Effector memory CD8-positive, alpha-beta T cell (primary cell): ENCODE measurements around the gene LRRTM3.

Source experiments
- ATAC-seq: fragments of 150-1000 bp; cut with Tn5 transposase; replicated peaks from 2 replicates; pipeline ENCODE4 v1.10.0; 2021; ENCODE audit warnings: mild to moderate bottlenecking, moderate library complexity
- DNase-seq, 3 experiments: peaks; one replicate each; pipeline ENCODE4 v3.0.0; 2021
- H3K27ac Mint-ChIP-seq, 2 donors: one replicate each; pipeline ENCODE4 v1.8.0; 2022; ENCODE audit warnings: mild to moderate bottlenecking in 2 of 2, mixed read lengths in 2 of 2, moderate library complexity in 2 of 2
- H3K27me3 Mint-ChIP-seq, 2 donors: one replicate each; pipeline ENCODE4 v1.8.0; 2022; ENCODE audit warnings: mixed read lengths in 2 of 2
- H3K36me3 Mint-ChIP-seq: one replicate; pipeline ENCODE4 v1.8.0; 2022; ENCODE audit warnings: mild to moderate bottlenecking, moderate library complexity, mixed read lengths; ENCODE audit not compliant: insufficient read depth
- H3K4me1 Mint-ChIP-seq, 2 donors: one replicate each; pipeline ENCODE4 v1.8.0; 2022; ENCODE audit warnings: low read depth in 2 of 2, mixed read lengths in 2 of 2
- H3K4me3 Mint-ChIP-seq, 2 donors: one replicate each; pipeline ENCODE4 v1.8.0; 2022; ENCODE audit warnings: mild to moderate bottlenecking in 2 of 2, mixed read lengths in 2 of 2, moderate library complexity in 2 of 2
- H3K9me3 Mint-ChIP-seq, 2 donors: one replicate each; pipeline ENCODE4 v1.8.0; 2022; ENCODE audit warnings: mixed read lengths in 2 of 2

LRRTM3 gene

GRCh38 chr10:67127441-67127840, 201.6 kb downstream of the LRRTM3 start:
- H3K4me1 Mint-ChIP-seq = no peaks in the 10 kb centered on the region
- no peak for ATAC-seq
- H3K9me3 Mint-ChIP-seq = no peaks in the 10 kb centered on the region
- no peak overlapping the region for H3K27ac Mint-ChIP-seq
- peaks cover 3% of the 10 kb centered on the region for H3K36me3 Mint-ChIP-seq
- no peak for DNase-seq
- no peaks in the 10 kb centered on the region for H3K27me3 Mint-ChIP-seq
- H3K4me3 Mint-ChIP-seq = no peak overlapping the region

- peaks cover 8 to 15% of the 10 kb centered on the region in 2 donors for H3K9me3 Mint-ChIP-seq
- H3K27me3 Mint-ChIP-seq = no peaks in the 10 kb centered on the region
- H3K4me1 Mint-ChIP-seq = no peaks in the 10 kb centered on the region
- H3K4me3 Mint-ChIP-seq = no peak overlapping the region
- no peak for ATAC-seq
- no peaks in the 10 kb centered on the region for H3K36me3 Mint-ChIP-seq
- H3K27ac Mint-ChIP-seq = no peak overlapping the region
- DNase-seq = no peak
These were observed 214.8 kb downstream of the LRRTM3 start for GRCh38 chr10:67140641-67141040.

- ATAC-seq (no peak), DNase-seq (no peak)
- Mint-ChIP-seq H3K36me3 (no peaks in the 10 kb centered on the region), H3K27ac (no peak overlapping the region), H3K4me3 (no peak overlapping the region), H3K9me3 (peaks cover 10 to 15% of the 10 kb centered on the region in 2 donors), H3K4me1 (no peaks in the 10 kb centered on the region), H3K27me3 (no peaks in the 10 kb centered on the region)
These were observed 215.5 kb downstream of the LRRTM3 start for GRCh38 chr10:67141300-67141699.

- H3K27me3 Mint-ChIP-seq = no peaks in the 10 kb centered on the region
- no peaks in the 10 kb centered on the region for H3K4me1 Mint-ChIP-seq
- H3K4me3 Mint-ChIP-seq = no peak overlapping the region
- no peaks in the 10 kb centered on the region for H3K36me3 Mint-ChIP-seq
- no peak for DNase-seq
- ATAC-seq = no peak
- H3K9me3 Mint-ChIP-seq = peaks cover 8 to 10% of the 10 kb centered on the region in 2 donors
- H3K27ac Mint-ChIP-seq = no peak overlapping the region
These were observed 218.7 kb downstream of the LRRTM3 start for GRCh38 chr10:67144530-67144929.
